IPS-18a (cell line): ENCODE data around the gene TTC34.

Source experiments
- H3K27ac ChIP-seq: one replicate; pipeline ENCODE4 v1.5.1; 2013; ENCODE audit warnings: low read length
- H3K27me3 ChIP-seq: one replicate; pipeline ENCODE4 v1.6.1; 2013; ENCODE audit warnings: mild to moderate bottlenecking, low read length; ENCODE audit not compliant: control insufficient read depth, insufficient read depth
- H3K36me3 ChIP-seq: one replicate; pipeline ENCODE4 v1.6.1; 2013; ENCODE audit warnings: low read depth, low read length; ENCODE audit not compliant: control insufficient read depth
- H3K4me1 ChIP-seq: one replicate; pipeline ENCODE4 v1.6.1; 2013; ENCODE audit warnings: low read depth, low read length; ENCODE audit not compliant: control insufficient read depth
- H3K4me3 ChIP-seq: one replicate; pipeline ENCODE4 v1.5.1; 2013; ENCODE audit warnings: low read length
- H3K9ac ChIP-seq: one replicate; pipeline ENCODE4 v1.6.1; 2013; ENCODE audit warnings: mild to moderate bottlenecking, low read length, moderate library complexity
- H3K9me3 ChIP-seq: one replicate; pipeline ENCODE4 v1.6.1; 2013; ENCODE audit warnings: low read depth, low read length; ENCODE audit not compliant: control insufficient read depth

Gene TTC34

GRCh38 chr1:2639607-2640521, 161.6 kb downstream of the TTC34 start:
- Histone ChIP-seq H3K27me3 (peaks cover 21% of the 10 kb centered on the region), H3K9ac (no peak overlapping the region), H3K9me3 (peaks cover 3% of the 10 kb centered on the region), H3K4me3 (no peak overlapping the region), H3K27ac (no peak overlapping the region), H3K36me3 (no peaks in the 10 kb centered on the region), H3K4me1 (no peaks in the 10 kb centered on the region)

GRCh38 chr1:2639203-2639602, 162.3 kb downstream of the TTC34 start:
- H3K4me1 ChIP-seq: no peaks in the 10 kb centered on the region
- peaks cover 3% of the 10 kb centered on the region for H3K9me3 ChIP-seq
- no peak overlapping the region for H3K27ac ChIP-seq
- H3K4me3 ChIP-seq: no peak overlapping the region
- H3K27me3 ChIP-seq: peaks cover 21% of the 10 kb centered on the region
- no peaks in the 10 kb centered on the region for H3K36me3 ChIP-seq
- H3K9ac ChIP-seq: no peak overlapping the region

GRCh38 chr1:2638466-2639115, 162.9 kb downstream of the TTC34 start:
- no peaks in the 10 kb centered on the region for H3K36me3 ChIP-seq
- H3K27me3 ChIP-seq: peaks cover 21% of the 10 kb centered on the region
- H3K9ac ChIP-seq: no peak overlapping the region
- H3K9me3 ChIP-seq: peaks cover 3% of the 10 kb centered on the region
- H3K4me1 ChIP-seq: no peaks in the 10 kb centered on the region
- no peak overlapping the region for H3K27ac ChIP-seq
- no peak overlapping the region for H3K4me3 ChIP-seq

GRCh38 chr1:2637442-2638145, 163.9 kb downstream of the TTC34 start:
- Histone ChIP-seq H3K9ac (no peak overlapping the region), H3K4me1 (peaks cover 4% of the 10 kb centered on the region), H3K36me3 (no peaks in the 10 kb centered on the region), H3K4me3 (no peak overlapping the region), H3K27ac (no peak overlapping the region), H3K9me3 (peaks cover 3% of the 10 kb centered on the region), H3K27me3 (peaks cover 21% of the 10 kb centered on the region)

GRCh38 chr1:2636733-2637132, 164.8 kb downstream of the TTC34 start:
- Histone ChIP-seq H3K9me3 (peaks cover 3% of the 10 kb centered on the region), H3K4me3 (no peak overlapping the region), H3K36me3 (no peaks in the 10 kb centered on the region), H3K4me1 (peaks cover 9% of the 10 kb centered on the region), H3K9ac (no peak overlapping the region), H3K27ac (no peak overlapping the region), H3K27me3 (peaks cover 21% of the 10 kb centered on the region)

- peaks cover 31% of the 10 kb centered on the region for H3K27me3 ChIP-seq
- H3K27ac ChIP-seq: no peak overlapping the region
Measured at GRCh38 chr1:2635361-2636010, 166.0 kb downstream of the TTC34 start.

GRCh38 chr1:2633936-2634491, 167.5 kb downstream of the TTC34 start:
- Histone ChIP-seq H3K9ac (no peak overlapping the region), H3K27ac (no peak overlapping the region), H3K4me3 (no peak overlapping the region), H3K27me3 (peaks cover 40% of the 10 kb centered on the region), H3K9me3 (peaks cover 3% of the 10 kb centered on the region), H3K4me1 (peaks cover 9% of the 10 kb centered on the region), H3K36me3 (no peaks in the 10 kb centered on the region)

More at GRCh38 chr1:2635361-2636010, 166.0 kb downstream of the TTC34 start:
- no peak overlapping the region for H3K9ac ChIP-seq
- no peaks in the 10 kb centered on the region for H3K36me3 ChIP-seq
- no peak overlapping the region for H3K4me3 ChIP-seq
- peaks cover 3% of the 10 kb centered on the region for H3K9me3 ChIP-seq
- H3K4me1 ChIP-seq: peaks cover 9% of the 10 kb centered on the region

- Histone ChIP-seq H3K9me3 (peaks cover 3% of the 10 kb centered on the region), H3K9ac (no peak overlapping the region), H3K4me3 (no peak overlapping the region), H3K4me1 (peaks cover 9% of the 10 kb centered on the region), H3K36me3 (no peaks in the 10 kb centered on the region), H3K27me3 (peaks cover 40% of the 10 kb centered on the region), H3K27ac (no peak overlapping the region)
Measured at GRCh38 chr1:2633366-2633935, 168.0 kb downstream of the TTC34 start.

GRCh38 chr1:2632561-2633361, 168.7 kb downstream of the TTC34 start, which contains the start of gene MMEL1:
TSS of gene MMEL1 (minus strand) at chr1:2633016. CDS start at chr1:2629484, 3,532 bp downstream.
- Histone ChIP-seq H3K36me3 (no peaks in the 10 kb centered on the region), H3K9me3 (peaks cover 3% of the 10 kb centered on the region), H3K9ac (no peak within 1 kb of the TSS), H3K27ac (no peak within 1 kb of the TSS), H3K27me3 (peaks cover 40% of the 10 kb centered on the region), H3K4me1 (peaks cover 9% of the 10 kb centered on the region), H3K4me3 (no peak within 1 kb of the TSS)

- peaks cover 9% of the 10 kb centered on the region for H3K4me1 ChIP-seq
- no peak overlapping the region for H3K4me3 ChIP-seq
- H3K36me3 ChIP-seq: no peaks in the 10 kb centered on the region
- H3K9me3 ChIP-seq: peaks cover 3% of the 10 kb centered on the region
- peaks cover 44% of the 10 kb centered on the region for H3K27me3 ChIP-seq
- H3K9ac ChIP-seq: no peak overlapping the region
- no peak overlapping the region for H3K27ac ChIP-seq
Measured at GRCh38 chr1:2632051-2632430, 169.5 kb downstream of the TTC34 start.
